NCI-H146 treated with DMSO at 0.1 percent for 48 hours (cell line): ENCODE results near the gene PLXNB2.
"Not testable (repeated sequence)": the region's sequence is repeated elsewhere in the genome, so short reads cannot be mapped to it uniquely, and the experiment has no call there.

ENCODE experiments used
- DNase-seq: peaks from one replicate; lab custom pipeline; 2025; ENCODE audit not compliant: unreplicated experiment; lab: John Stamatoyannopoulos, UW

The PLXNB2 gene

GRCh38 chr22:50326225-50326955 lies 18.9 kb upstream of the PLXNB2 start:
- DNase-seq, result no peak

DNA sequence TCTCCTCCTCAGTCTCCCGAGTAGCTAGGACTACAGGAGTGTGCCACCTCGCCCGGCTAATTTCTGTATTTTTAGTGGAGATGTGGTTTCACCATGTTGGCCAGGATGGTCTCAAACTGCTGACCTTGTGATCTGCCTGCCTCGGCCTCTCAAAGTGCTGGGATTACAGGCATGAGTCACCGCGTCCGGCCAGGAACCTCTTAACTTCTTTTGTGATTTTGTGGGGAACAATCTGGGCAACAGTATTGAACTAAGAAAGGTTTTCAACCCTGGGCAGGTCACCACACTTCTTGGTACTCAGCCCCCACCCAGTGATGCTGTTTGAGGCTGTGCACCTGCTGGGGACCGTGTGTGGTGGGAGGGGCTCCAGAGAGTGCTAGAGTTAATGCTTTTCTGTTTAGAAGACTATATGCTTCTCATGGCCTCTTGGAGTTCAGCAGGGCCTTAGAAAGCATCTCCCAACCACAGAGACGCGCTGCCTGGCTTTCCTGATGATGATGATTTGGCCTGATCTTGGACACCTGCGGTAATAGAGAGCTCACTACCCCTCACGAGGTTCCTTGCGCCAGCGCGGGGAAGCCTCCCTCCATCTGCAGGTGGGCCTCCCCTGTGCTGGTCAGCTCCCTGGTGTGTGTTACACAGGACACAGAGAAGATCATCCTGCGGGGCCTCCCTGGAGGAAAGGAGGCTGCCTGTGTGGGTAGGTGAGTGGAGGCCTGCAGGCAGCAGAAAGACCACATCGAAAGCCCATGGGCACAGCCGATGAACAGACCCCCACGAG lies 18.2 kb upstream of the PLXNB2 start:
- DNase-seq, result no peak

DNA sequence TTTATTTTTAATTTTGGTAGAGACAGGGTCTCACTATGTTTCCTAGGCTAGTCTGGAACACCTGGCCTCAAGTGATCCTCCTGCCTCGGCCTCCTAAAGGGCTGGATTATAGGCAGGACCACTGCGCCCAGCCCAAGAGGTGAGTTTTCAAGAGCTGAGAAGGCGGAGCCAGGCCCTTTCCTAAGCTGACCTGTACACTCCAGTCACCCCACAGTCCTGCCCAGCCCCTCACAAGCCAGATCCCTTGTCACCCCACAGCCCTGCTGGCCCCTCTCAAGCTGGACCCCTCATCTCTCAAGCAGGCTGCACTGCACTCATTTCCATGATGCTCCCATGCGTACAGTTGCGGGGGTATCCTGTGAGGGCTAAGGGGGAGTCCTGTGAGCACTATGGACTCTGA lies 16.5 kb upstream of the PLXNB2 start:
- no peak for DNase-seq

DNA sequence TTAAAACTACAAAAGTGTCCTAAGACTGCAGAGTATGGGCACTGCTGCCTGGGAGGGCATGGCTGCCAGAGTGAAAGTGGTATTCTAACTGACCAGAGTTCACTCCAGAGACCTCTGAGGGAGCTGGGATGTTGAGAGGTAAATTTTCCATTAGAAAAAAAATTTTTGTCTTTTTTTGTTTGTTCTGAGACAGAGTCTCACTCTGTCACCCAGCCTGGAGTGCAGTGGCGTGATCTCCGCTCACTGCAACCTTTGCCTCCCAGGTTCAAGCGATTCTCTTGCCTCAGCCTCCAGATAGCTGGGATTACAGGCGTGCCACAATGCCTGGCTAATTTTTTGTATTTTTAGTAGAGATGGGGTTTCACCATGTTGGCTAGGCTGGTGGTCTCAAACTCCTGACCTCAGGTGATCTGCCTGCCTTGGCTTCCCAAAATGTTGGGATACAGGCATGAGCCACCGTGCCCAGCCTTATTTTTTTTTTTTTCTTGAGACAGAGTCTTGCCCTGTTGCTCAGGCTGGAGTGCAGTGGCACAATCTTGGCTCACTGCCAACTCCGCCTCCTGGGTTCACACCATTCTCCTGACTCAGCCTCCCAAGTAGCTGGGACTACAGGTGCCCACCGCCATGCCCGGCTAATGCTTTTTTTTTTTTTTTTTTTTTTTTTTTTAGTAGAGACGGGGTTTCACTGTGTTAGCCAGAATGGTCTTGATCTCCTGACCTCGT lies 15.1 kb upstream of the PLXNB2 start:
- DNase-seq, result not testable (repeated sequence)

DNA sequence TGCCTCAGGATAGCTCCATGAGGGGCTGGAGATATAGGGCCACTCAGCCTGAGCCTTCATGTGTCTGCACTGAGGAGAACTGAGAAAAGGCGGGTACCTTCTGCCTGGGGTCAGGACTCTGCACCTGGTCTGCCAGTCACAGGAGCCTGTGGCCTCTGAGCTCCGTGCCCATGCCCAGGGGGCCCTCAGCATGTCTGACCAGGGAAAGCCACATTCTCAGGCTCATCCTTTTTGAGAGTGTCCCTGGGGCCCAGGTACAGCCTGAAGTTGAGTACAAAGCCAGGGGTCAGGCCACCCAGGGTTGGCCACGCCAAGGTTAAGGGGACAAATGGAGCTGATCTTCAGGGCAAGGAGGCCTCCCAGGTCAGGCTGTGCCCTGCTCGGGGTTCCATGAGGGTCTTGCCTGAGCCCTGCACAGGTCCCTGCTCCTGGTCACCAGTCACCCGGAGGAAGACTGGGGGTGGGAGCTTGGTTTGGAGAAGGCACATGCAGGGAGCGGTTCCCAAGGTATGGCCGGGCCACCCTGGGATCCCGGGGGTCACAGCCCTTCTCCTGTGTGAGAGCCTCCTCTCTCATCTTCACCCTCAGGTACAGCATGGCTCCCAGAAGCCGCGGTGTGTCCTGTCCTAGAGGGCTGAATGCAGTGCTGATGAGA lies 13.4 kb upstream of the PLXNB2 start:
- DNase-seq, result no peak

GRCh38 chr22:50320116-50320515 lies 12.7 kb upstream of the PLXNB2 start:
- DNase-seq, result no peak

GRCh38 chr22:50319503-50319951 lies 12.1 kb upstream of the PLXNB2 start:
- no peak for DNase-seq

- no peak for DNase-seq
Observed at GRCh38 chr22:50318698-50319411, 11.4 kb upstream of the PLXNB2 start.

- DNase-seq, result no peak
Observed at GRCh38 chr22:50318356-50318697, 10.9 kb upstream of the PLXNB2 start.

DNA sequence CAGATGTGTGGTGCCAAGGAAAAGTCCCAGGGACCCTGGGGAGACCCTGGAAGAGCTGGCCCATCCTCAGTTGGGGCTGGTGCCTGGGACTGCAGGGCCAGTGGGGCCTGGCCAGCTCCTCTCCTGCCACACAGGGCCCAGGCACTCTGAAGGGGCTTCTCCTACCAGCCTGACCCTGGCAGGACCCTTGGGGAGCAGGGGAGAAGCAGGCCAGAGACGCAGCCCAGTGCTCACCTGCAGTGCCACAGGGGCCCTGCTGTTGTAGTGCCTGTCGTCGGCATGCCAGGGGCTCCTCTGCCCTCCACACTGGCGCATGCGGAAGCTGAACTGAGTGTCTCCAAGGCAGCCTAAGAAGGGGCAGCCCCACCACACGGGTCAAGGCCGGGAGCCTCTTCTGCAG lies 10.2 kb upstream of the PLXNB2 start:
- DNase-seq, result no peak

DNA sequence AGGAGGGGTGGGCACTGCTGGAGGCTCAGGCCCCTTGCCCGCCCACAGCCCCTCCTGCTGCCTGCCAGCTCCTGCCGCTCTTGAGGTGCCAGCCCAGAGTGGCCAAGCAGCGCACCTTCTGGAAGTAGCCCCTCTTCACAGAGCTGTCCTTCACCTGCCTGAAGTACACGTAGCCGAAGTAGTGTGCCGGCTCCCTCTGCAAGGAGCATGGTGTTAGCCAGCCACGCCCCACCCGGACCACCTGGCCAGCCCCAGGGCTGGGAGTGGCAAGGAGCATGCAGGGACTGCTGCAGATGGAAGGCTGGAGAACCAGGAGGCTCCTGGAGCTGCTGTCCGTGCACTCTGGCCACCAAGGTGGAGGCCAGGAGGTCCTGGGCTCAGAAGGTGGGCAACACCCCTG lies 9.7 kb upstream of the PLXNB2 start:
- DNase-seq, result no peak

DNA sequence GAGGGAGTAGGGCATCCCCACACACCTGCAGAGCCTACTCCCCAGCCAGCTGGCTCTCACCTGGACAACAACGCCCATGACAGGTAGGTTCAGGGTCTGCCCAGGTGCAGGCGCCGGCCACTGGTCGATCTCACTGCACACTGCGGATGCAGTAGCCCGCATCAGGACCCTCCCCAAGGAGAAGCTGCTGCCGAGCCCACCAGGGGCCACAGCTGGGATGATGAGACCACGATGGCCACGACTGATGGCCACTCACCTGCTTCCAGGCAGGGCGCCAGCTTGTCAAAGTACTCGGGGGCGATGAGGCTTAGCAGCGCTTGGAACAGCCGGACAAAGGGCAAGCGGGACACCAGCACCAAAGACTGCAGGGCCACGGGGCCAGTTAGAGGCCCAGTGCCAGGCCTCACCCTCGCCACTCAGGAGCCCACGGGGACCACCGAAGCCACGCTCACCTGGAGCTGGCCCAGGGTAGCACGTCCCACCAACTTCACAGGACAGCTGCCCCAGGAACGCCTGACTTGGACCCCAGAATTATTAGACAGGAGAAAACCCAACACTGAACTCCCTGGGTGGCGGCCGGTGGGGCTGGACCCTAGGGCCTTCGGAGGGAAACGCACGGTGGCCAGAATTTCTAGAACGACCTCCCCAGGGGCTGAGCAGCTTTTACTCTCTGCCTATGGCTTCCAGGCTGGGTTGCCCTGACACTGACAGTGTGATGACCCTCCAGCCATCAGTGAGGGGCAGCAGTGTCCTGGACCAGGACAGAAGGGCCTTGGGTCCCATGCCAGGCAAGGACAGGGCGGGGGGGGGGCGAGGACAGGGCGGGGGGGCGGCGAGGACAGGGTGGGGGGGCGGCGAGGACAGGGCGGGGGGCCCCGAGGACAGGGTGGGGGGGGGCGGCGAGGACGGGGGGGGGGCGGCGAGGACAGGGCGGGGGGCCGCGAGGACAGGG lies 8.9 kb upstream of the PLXNB2 start:
- no peak for DNase-seq

- no peak for DNase-seq
Observed at GRCh38 chr22:50315289-50316113, 8.1 kb upstream of the PLXNB2 start.

- no peak for DNase-seq
Observed at GRCh38 chr22:50314455-50315288, 7.2 kb upstream of the PLXNB2 start.

GRCh38 chr22:50314081-50314454 lies 6.6 kb upstream of the PLXNB2 start:
- no peak for DNase-seq

GRCh38 chr22:50313600-50313999 lies 6.2 kb upstream of the PLXNB2 start:
- no peak for DNase-seq

DNA sequence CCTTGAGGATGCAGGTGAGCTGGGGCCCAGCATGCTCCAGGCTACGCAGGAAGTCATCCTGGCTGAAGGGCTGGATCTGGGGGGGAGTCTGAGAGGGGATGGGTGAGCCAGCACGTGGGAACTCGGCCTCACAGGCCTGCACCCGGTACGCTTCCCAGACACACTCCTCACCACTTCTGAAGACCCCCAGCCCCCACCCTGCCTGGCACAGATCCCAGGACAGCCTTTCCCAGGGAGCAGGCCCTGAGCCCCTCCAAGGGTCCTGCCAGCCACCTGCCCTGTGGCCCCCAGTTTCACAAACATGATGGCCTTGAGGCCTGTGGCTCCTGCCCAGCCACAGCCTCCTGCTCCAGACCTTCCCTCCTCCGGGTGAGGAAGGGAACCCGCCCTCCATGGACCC lies 5.6 kb upstream of the PLXNB2 start:
- DNase-seq, result no peak

DNA sequence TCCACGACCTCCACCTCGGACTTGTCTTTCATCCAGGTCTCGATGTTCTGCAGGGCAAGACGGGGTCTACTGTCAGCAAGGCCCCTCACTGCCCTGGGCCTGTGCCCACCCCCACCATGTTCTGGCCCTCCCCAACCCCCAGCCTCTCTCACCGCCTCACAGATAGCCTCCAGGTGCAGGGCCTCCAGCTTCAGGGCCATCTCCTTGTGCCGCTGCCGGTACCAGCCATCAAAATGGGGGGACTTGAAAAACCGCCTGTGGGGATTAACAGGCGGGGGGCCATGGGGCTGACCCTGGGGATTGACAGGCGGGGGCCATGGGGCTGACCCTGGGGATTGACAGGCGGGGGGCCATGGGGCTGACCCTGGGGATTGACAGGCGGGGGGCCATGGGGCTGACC lies 4.9 kb upstream of the PLXNB2 start:
- DNase-seq, result no peak
